Heart left ventricle (tissue), 16 donors: ENCODE data around the gene ARFRP1. TPM values are rescaled to one million over a fixed set of nuclear protein-coding genes. Genes with fewer than 3 reads are reported as not detected.
A peak's percentile ranks its signal among the peaks of the same experiment; 100 is the strongest.

Experiments used
- ATAC-seq, 4 donors: fragments of 200-7000 bp; cut with Tn5 transposase; one replicate each; pipeline ENCODE4 v1.9.1; 2020 to 2022; ENCODE audit warnings: moderate library complexity in 4 of 4, mild to moderate bottlenecking in 3 of 4, moderate number of reproducible peaks in 1 of 4
- DNase-seq, 5 donors: peaks; one replicate each; pipeline ENCODE4 v3.0.0-alpha.2; 2020
- H3K27ac ChIP-seq, 12 donors: fragments of 200-600 bp; sonication (generic) in 4 of 12; one replicate each; pipeline versions ENCODE4 v1.5.0 to v1.8.0; 2016 to 2022; ENCODE audit warnings: mild to moderate bottlenecking in 2 of 12
- H3K27me3 ChIP-seq, 9 donors: fragments of 200-600 bp; sonication (generic) in 2 of 9; one replicate each; pipeline versions ENCODE4 v1.5.1 to v1.8.0; 2016 to 2022; ENCODE audit warnings: mild to moderate bottlenecking in 3 of 9
- H3K36me3 ChIP-seq, 9 donors: fragments of 200-600 bp; sonication (generic) in 2 of 9; one replicate each; pipeline versions ENCODE4 v1.5.0 to v1.8.0; 2018 to 2022; ENCODE audit warnings: mild to moderate bottlenecking in 2 of 9
- H3K4me1 ChIP-seq, 12 donors: fragments of 200-600 bp; sonication (generic) in 4 of 12; one replicate each; pipeline versions ENCODE4 v1.5.0 to v1.8.0; 2016 to 2022; ENCODE audit warnings: mild to moderate bottlenecking in 3 of 12
- H3K4me3 ChIP-seq, 12 donors: fragments of 200-600 bp; sonication (generic) in 4 of 12; one replicate each; pipeline versions ENCODE4 v1.5.0 to v1.8.0; 2017 to 2022; ENCODE audit warnings: mild to moderate bottlenecking in 9 of 12, moderate library complexity in 4 of 12
- H3K9me3 ChIP-seq, 12 donors: fragments of 200-600 bp; sonication (generic) in 4 of 12; one replicate each; pipeline versions ENCODE4 v1.5.0 to v1.8.0; 2016 to 2022; ENCODE audit warnings: mild to moderate bottlenecking in 1 of 12
- POLR2A ChIP-seq, 2 donors: fragments of 450-650 bp; IDR thresholded peaks; one replicate each; pipeline ENCODE4 v1.6.1; 2017; ENCODE audit warnings: antibody characterized with exemption in 2 of 2, mild to moderate bottlenecking in 2 of 2, moderate library complexity in 2 of 2
- WGBS, 4 donors: extraction: QIAGEN DNeasy Blood & Tissue Kit in 2 of 4; methylation state at CpG; one replicate each; pipeline versions ENCODE4 v1.1.5 to v1.1.7; 2013 to 2018; 5-methylcytosine and 5-hydroxymethylcytosine counted together
- intact Hi-C, 10 donors: fragments of 100-400 bp; cut with DNase I; formaldehyde crosslinking; loops; one replicate each; pipeline versions ENCODE4 v1.11.1 to v1.14.2; 2022
- polyA plus RNA-seq, 2 donors: library from polyadenylated mRNA; stranded (reverse); fragments of 200-250 nt; gene quantifications; one replicate each; pipeline ENCODE4 v1.2.3, GENCODE V29; 2013
- total RNA-seq, 9 donors: library from RNA; depleted of rRNA in 2 of 9; stranded (reverse); fragments of >200 nt in 2 of 9; fragmentation: NEBNext Ultra II Directional in 3 of 9; extraction: Animal tissue kit (Norgen Biotek cat#: 25700) in 3 of 9; gene quantifications; one replicate each; pipeline versions ENCODE4 v1.1.0 to v1.2.4, GENCODE V29; 2016 to 2023
- TF ChIP-seq, protein P1 (sequence below), 12 donors: fragments of 200-600 bp; sonication (generic) in 4 of 12; IDR thresholded peaks; one replicate each; pipeline versions ENCODE4 v1.5.0 to v1.8.0; 2018 to 2022; ENCODE audit warnings: antibody characterized with exemption in 12 of 12, mild to moderate bottlenecking in 5 of 12
- donor health status: ischemic (EF 13 %, LVEDD 7.1; RV severe dilation, severe dysfunction).
- donor health status: healthy with polysubstance abuse.
- donor health status: DM: no; HTN: yes; CAD: no.
- donor health status: DM: no; HTN: no; CAD: no.
- donor health status: ischemic (EF 25% LVEDD 6.9; RV normal size, moderate dysfunction).
- donor health status: ischemic (EF 25% LVEDD 5.7; RV mildly dilated, moderate dysfunction).
- donor health status: healthy.
- donor health status: DM: yes; HTN: yes; CAD: no.
- donor health status: ischemic (EF 35%, LVEDD 5.7; RV mildly dilated, moderate dysfunction).
- donor health status: nonischemic (EF 11% LVEDD 7.7; RV severe dilation, severe dysfunction).
- donor health status: DM: yes; HTN: yes; CAD: no.
- donor health status: PGD.
- donor health status: ischemic (EF 29% LVEDD 5.4; RV normal size, mild dysfunction).
- donor health status: nonischemic (EF 23%, LVEDD 6.1; RV moderate dilation, normal function).

ARFRP1 gene
- total and polyA plus RNA-seq, 11 donors = 27.3 to 47.8 (median 35.9) TPM

DNA sequence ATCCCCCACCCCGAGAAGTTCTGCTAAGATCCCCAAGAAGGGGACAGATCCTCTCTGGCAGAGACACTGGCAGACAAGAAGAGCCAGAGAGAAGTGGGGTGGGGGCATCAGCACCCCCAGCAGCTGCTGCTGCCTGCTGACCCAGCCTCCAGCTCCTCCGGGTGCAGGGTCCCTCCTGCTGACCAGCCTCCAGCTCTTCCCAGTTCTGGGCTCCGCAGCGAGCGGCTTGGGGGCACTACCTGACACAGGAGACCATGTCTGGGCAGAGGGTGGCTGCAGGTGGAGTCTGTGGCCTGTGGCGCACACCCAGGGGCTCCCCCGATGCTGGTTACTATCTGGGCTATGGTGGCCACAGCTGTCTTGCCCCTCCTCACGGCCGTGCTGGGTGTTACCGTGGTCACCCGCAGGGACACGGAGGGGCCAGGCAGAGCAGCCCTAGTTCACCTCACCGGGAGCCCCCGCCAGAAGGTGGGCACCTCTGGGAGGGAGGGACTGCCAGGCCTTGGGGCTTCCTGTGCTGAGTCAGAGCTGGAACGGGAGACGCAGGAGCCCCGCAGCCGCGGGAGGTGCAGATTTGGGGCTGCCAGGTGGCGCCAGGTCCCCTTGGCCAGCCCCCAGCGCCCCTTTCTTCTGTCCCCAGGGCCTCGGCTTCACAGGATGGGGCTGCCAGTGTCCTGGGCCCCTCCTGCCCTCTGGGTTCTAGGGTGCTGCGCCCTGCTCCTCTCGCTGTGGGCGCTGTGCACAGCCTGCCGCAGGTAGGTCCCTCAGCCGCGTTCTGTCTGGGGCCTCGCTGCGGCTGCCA lies 29.3 kb upstream of the ARFRP1 start:
- WGBS, 4 donors = 44 to 68% (median 59%) methylated on average over 16 to 30 of the region's 30 CpGs
- Histone ChIP-seq H3K9me3 (no peaks in the 10 kb centered on the region), H3K27ac (peak overlapping the region in 2 of 12 donors; percentile 5 to 79), H3K4me3 (peak overlapping the region in 7 of 12 donors; percentile 2 to 95 (median 32)), H3K4me1 (peaks cover 9 to 42% (median 34%) of the 10 kb centered on the region in 12 donors), H3K27me3 (no peaks in the 10 kb centered on the region), H3K36me3 (peaks cover 0 to 39% (median 29%) of the 10 kb centered on the region in 9 donors)
- intact Hi-C loops = loop anchor here in 2 of 10 donors (5.0 to 10.0 kb wide), 2 partner anchors 62 to 80 kb away; partner anchors contain the start of gene RTEL1 (in 1 of the 2)
- no peak for TF ChIP-seq POLR2A (IDR thresholded peaks at IDR 0.05)
- DNase-seq (peak in 1 of 5 donors; percentile 10), ATAC-seq (no peak)

DNA sequence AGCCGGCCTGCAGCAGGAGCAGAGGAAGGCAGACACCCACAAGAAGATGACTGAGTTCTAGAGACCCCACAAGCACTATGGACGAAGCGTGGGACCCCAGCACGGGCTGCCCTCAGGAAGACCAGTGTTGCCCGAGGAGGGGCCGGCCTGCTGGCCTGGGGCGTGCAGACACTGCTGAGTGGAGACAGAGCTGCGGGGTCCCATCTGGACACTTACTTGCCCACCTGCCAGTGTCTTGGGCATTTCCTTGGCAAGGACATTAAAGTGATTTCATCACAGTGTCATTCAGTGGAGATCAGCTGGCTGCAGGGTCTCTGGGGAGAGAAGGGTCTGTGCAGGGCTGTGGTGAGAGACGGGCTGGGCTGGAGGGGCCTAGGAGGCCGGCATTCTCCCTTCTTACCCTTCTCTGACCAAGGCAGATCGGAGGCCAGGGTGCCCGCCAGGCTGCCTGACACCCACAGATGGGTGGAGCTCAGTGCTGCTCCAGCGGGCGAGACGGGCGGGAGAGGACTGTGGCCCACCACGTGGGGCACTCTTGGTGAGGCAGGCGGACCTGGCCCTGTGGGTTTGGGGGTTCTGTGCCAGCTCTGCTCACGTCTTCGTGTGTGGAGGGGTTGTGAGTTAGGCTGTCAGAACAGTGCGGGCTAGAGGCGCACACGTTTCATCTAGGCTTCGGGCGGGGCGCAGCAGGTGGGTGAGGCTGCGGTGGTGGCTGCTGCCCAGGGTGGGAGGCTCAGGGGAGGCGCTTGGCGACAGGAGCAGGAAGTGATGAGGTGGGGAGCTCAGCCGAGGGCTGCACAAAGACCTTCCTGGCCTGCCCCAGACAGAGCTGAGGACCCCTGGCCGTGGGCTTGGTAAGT lies 28.3 kb upstream of the ARFRP1 start, which contains the start of gene LIME1:
TSS of gene LIME1 (plus strand) at position 806 of the 860 bp plus-strand sequence. CDS start 886 bp downstream, outside the sequence.
- H3K4me1 ChIP-seq = peaks cover 6 to 32% (median 24%) of the 10 kb centered on the region in 12 donors
- H3K27me3 ChIP-seq = no peaks in the 10 kb centered on the region
- TF ChIP-seq, protein P1, sequence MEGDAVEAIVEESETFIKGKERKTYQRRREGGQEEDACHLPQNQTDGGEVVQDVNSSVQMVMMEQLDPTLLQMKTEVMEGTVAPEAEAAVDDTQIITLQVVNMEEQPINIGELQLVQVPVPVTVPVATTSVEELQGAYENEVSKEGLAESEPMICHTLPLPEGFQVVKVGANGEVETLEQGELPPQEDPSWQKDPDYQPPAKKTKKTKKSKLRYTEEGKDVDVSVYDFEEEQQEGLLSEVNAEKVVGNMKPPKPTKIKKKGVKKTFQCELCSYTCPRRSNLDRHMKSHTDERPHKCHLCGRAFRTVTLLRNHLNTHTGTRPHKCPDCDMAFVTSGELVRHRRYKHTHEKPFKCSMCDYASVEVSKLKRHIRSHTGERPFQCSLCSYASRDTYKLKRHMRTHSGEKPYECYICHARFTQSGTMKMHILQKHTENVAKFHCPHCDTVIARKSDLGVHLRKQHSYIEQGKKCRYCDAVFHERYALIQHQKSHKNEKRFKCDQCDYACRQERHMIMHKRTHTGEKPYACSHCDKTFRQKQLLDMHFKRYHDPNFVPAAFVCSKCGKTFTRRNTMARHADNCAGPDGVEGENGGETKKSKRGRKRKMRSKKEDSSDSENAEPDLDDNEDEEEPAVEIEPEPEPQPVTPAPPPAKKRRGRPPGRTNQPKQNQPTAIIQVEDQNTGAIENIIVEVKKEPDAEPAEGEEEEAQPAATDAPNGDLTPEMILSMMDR (IDR thresholded peaks at IDR 0.05) = no peak
- no peak for TF ChIP-seq POLR2A (IDR thresholded peaks at IDR 0.05)
- intact Hi-C loops = loop anchor here in 2 of 10 donors (5.0 to 10.0 kb wide), 2 partner anchors 61 to 79 kb away; partner anchors contain the start of gene RTEL1 (in 1 of the 2)
- WGBS, 4 donors = 81 to 86% (median 83%) methylated on average over 15 to 31 of the region's 31 CpGs
- H3K9me3 ChIP-seq = no peaks in the 10 kb centered on the region
- peak in 2 of 5 donors; percentile 26 to 75 for DNase-seq
- H3K36me3 ChIP-seq = peaks cover 0 to 33% (median 25%) of the 10 kb centered on the region in 9 donors
- peak within 1 kb of the TSS in 7 of 12 donors; percentile 2 to 95 (median 32) for H3K4me3 ChIP-seq
- peak within 1 kb of the TSS in 2 of 12 donors; percentile 5 to 79 for H3K27ac ChIP-seq
- ATAC-seq = no peak

DNA sequence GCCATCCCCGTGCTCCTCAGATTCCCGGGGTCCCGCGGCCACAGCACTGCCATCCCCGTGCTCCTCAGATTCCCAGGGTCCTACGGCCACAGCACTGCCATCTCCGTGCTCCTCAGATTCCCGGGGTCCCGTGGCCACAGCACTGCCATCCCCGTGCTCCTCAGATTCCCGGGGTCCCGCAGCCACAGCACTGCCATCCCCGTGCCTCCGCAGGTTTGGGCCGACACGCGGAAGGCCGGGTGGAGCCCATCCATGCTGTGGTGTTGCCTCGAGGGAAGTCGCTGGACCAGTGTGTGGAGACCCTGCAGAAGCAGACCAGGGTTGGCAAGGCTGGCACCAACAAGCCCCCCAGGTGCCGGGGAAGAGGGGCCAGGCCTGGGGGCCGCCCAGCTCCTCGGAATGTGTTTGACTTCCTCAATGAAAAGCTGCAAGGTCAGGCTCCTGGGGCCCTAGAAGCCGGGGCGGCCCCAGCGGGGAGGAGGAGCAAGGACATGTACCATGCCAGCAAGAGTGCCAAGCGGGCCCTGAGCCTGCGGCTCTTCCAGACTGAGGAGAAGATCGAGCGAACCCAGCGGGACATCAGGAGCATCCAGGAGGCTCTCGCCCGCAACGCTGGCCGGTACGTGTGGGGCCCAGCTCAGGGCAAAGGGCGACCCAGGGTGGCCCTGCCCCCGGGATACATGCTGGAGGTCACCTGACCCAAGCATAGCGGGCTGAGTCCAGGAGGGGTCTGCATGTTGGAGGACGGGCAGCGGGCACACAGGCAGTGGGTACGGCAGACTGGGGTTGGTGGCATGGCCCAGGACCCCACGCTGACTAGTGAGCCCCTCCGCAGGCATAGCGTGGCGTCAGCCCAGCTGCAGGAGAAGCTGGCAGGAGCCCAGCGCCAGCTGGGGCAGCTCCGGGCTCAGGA lies 27.4 kb upstream of the ARFRP1 start:
- Histone ChIP-seq H3K4me1 (peaks cover 3 to 27% (median 20%) of the 10 kb centered on the region in 12 donors), H3K36me3 (peaks cover 0 to 33% (median 29%) of the 10 kb centered on the region in 9 donors), H3K27me3 (no peaks in the 10 kb centered on the region), H3K27ac (no peak overlapping the region), H3K4me3 (no peak overlapping the region), H3K9me3 (no peaks in the 10 kb centered on the region)
- ATAC-seq (no peak), DNase-seq (no peak)
- WGBS, 4 donors = 92 to 95% (median 94%) methylated on average over 34 to 48 of the region's 48 CpGs
- TF ChIP-seq POLR2A (IDR thresholded peaks at IDR 0.05) = no peak
- TF ChIP-seq, protein P1 (IDR thresholded peaks at IDR 0.05) = no peak
- intact Hi-C loops = loop anchor here in 2 of 10 donors (5.0 to 10.0 kb wide), 2 partner anchors 60 to 78 kb away; partner anchors contain the start of gene RTEL1 (in 1 of the 2)
